DOHH2 (cell line): ENCODE data around the gene NKX3-2.

ENCODE experiments used
- H3F3A ChIP-seq: fragments of 200-600 bp; sonication (generic), shearing (Covaris generic); 2 replicates; pipeline ENCODE4 v1.6.0; 2016; ENCODE audit warnings: antibody characterized with exemption, mild to moderate bottlenecking; ENCODE audit not compliant: control insufficient read depth, insufficient read depth
- H3K27ac ChIP-seq: fragments of 200-600 bp; sonication (generic); 2 replicates; pipeline ENCODE4 v1.5.1; 2014; ENCODE audit warnings: low read depth, mild to moderate bottlenecking, low read length, moderate library complexity
- H3K27me3 ChIP-seq: fragments of 200-600 bp; sonication (generic); 2 replicates; pipeline ENCODE4 v1.6.1; 2014; ENCODE audit warnings: mild to moderate bottlenecking, low read length, mixed read lengths; ENCODE audit not compliant: control insufficient read depth
- H3K36me3 ChIP-seq: fragments of 200-600 bp; sonication (generic); 2 replicates; pipeline ENCODE4 v1.6.1; 2014; ENCODE audit warnings: mild to moderate bottlenecking, low read length, moderate library complexity, mixed read lengths; ENCODE audit not compliant: control insufficient read depth
- H3K4me1 ChIP-seq: fragments of 200-600 bp; sonication (generic); 2 replicates; pipeline ENCODE4 v1.6.1; 2014; ENCODE audit warnings: mild to moderate bottlenecking, low read length, mixed read lengths; ENCODE audit not compliant: control insufficient read depth
- H3K4me2 ChIP-seq: fragments of 200-600 bp; sonication (generic); 2 replicates; pipeline ENCODE4 v1.6.0; 2014; ENCODE audit warnings: mild to moderate bottlenecking, low read length, moderate library complexity
- H3K4me3 ChIP-seq: fragments of 200-600 bp; sonication (generic); 2 replicates; pipeline ENCODE4 v1.5.1; 2014; ENCODE audit warnings: mild to moderate bottlenecking, low read length, mixed read lengths
- H3K79me2 ChIP-seq: fragments of 200-600 bp; sonication (generic); 2 replicates; pipeline ENCODE4 v1.6.1; 2014; ENCODE audit warnings: mild to moderate bottlenecking, low read length, mixed read lengths; ENCODE audit not compliant: control insufficient read depth
- H3K9me2 ChIP-seq: fragments of 200-600 bp; sonication (generic); replicated peaks from 2 replicates; pipeline ENCODE4 v1.6.1; 2014; ENCODE audit warnings: mild to moderate bottlenecking, low read length, mixed read lengths; ENCODE audit not compliant: control insufficient read depth
- H3K9me3 ChIP-seq: fragments of 200-600 bp; sonication (generic); 2 replicates; pipeline ENCODE4 v1.6.1; 2014; ENCODE audit warnings: antibody characterized with exemption, low read length, mixed read lengths; ENCODE audit not compliant: control insufficient read depth, insufficient read depth
- H4K20me1 ChIP-seq: fragments of 200-600 bp; sonication (generic); 2 replicates; pipeline ENCODE4 v1.6.0; 2014; ENCODE audit warnings: low read depth, mild to moderate bottlenecking, antibody characterized with exemption, low read length, moderate library complexity; ENCODE audit not compliant: control insufficient read depth, insufficient read depth
- EZH2phosphoT487 ChIP-seq: fragments of 200-600 bp; sonication (generic); IDR thresholded peaks from 2 replicates; pipeline ENCODE4 v1.6.1; 2017; ENCODE audit warnings: borderline replicate concordance, mild to moderate bottlenecking, antibody characterized with exemption, low read length, moderate library complexity, mixed read lengths
- TF ChIP-seq, protein P1 (sequence below): fragments of 200-600 bp; sonication (generic); IDR thresholded peaks from one replicate; pipeline ENCODE4 v1.5.1; 2014; ENCODE audit warnings: antibody characterized with exemption, mild to moderate bottlenecking, low read depth, low read length; ENCODE audit not compliant: poor library complexity, severe bottlenecking

The NKX3-2 gene

GRCh38 chr4:13533670-13534343 lies 10.5 kb downstream of the NKX3-2 start:
- Histone ChIP-seq H3F3A (no peaks in the 10 kb centered on the region), H3K79me2 (no peaks in the 10 kb centered on the region), H3K27me3 (peaks cover 45% of the 10 kb centered on the region), H3K9me3 (no peaks in the 10 kb centered on the region), H3K27ac (no peak overlapping the region), H3K4me1 (peaks cover 2% of the 10 kb centered on the region; the same call in 1 of the 2 replicates), H3K4me3 (no peak overlapping the region), H3K4me2 (no peak overlapping the region), H4K20me1 (no peaks in the 10 kb centered on the region), H3K36me3 (no peaks in the 10 kb centered on the region), H3K9me2 (no peaks in the 10 kb centered on the region)
- TF ChIP-seq, protein P1, sequence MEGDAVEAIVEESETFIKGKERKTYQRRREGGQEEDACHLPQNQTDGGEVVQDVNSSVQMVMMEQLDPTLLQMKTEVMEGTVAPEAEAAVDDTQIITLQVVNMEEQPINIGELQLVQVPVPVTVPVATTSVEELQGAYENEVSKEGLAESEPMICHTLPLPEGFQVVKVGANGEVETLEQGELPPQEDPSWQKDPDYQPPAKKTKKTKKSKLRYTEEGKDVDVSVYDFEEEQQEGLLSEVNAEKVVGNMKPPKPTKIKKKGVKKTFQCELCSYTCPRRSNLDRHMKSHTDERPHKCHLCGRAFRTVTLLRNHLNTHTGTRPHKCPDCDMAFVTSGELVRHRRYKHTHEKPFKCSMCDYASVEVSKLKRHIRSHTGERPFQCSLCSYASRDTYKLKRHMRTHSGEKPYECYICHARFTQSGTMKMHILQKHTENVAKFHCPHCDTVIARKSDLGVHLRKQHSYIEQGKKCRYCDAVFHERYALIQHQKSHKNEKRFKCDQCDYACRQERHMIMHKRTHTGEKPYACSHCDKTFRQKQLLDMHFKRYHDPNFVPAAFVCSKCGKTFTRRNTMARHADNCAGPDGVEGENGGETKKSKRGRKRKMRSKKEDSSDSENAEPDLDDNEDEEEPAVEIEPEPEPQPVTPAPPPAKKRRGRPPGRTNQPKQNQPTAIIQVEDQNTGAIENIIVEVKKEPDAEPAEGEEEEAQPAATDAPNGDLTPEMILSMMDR = no peak
- TF ChIP-seq EZH2phosphoT487 = no peak

DNA sequence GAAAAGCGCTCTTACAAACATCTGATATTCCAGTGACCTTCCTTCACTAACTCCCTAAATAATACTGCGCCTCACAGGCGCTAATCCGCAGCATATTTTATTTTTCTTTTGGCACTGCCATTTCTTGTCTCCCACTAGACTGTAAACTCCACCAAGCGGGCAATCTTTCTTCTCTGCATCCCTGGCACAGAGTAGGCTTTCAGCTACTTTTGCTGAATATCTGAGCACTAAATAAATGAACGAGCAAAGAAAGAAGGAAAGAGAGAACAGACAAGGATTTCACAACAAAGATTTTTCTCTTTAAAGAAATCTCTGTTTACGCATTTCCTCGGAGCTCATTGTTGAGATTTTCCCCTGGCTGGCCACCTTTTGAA lies 12.7 kb downstream of the NKX3-2 start:
- Histone ChIP-seq H3K4me3 (no peak overlapping the region), H3K9me2 (no peaks in the 10 kb centered on the region), H3F3A (no peaks in the 10 kb centered on the region), H3K27me3 (peaks cover 60% of the 10 kb centered on the region), H3K4me1 (peaks cover 18% of the 10 kb centered on the region), H3K36me3 (no peaks in the 10 kb centered on the region), H3K9me3 (no peaks in the 10 kb centered on the region), H4K20me1 (no peaks in the 10 kb centered on the region), H3K27ac (no peak overlapping the region), H3K4me2 (no peak overlapping the region), H3K79me2 (no peaks in the 10 kb centered on the region)
- no peak for TF ChIP-seq EZH2phosphoT487
- TF ChIP-seq, protein P1 = no peak

DNA sequence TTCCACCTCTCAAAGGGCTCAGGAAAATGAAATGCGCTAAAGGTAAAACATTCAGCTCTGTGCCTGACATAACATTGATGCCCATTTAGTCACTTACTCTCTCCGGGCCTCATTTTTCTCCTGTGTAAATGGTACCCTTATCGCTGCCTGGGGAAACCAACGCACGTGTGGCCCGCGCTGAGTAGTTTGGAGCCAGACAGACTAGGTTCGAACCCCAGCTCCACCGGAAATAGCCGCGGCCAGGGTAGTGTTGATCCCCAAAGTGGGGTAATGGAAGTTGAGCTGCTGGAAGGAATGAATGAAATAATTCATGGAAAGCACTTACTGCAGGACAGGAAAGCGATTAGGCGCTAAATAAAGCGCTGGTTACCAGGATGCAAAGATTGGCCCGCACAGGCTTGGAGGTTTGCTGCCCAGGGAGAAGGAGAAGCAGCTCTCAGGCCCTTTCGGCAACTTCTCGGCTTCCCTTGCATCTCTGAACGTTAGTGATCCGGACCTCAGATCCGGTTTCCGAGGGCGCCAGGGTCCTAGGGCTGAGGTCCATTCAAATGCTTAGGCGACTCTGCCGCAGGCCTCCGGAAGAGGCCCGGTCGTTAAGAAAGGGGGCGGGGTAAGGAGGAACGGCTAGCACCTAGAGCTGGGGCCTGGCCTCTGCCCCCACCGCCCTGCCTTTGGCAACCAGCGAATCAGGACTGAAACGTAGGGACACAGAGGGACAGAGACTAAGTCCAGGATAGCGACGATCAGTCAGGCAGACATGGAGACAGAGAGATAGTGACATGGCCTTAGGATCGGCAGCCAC lies 13.3 kb downstream of the NKX3-2 start:
- no peaks in the 10 kb centered on the region for H3K9me2 ChIP-seq
- no peak overlapping the region for H3K27ac ChIP-seq
- H3K36me3 ChIP-seq = no peaks in the 10 kb centered on the region
- peaks cover 18% of the 10 kb centered on the region for H3K4me1 ChIP-seq
- H3K4me2 ChIP-seq = no peak overlapping the region
- peaks cover 65% of the 10 kb centered on the region for H3K27me3 ChIP-seq
- no peak for TF ChIP-seq EZH2phosphoT487
- TF ChIP-seq, protein P1 = no peak
- no peaks in the 10 kb centered on the region for H3K9me3 ChIP-seq
- H4K20me1 ChIP-seq = no peaks in the 10 kb centered on the region
- no peaks in the 10 kb centered on the region for H3K79me2 ChIP-seq
- no peaks in the 10 kb centered on the region for H3F3A ChIP-seq
- no peak overlapping the region for H3K4me3 ChIP-seq
